Effector CD4-positive, alpha-beta T cell (primary cell): ENCODE data around the gene CD6.

Experiments
- DNase-seq: peaks from one replicate; pipeline ENCODE4 v3.0.0-alpha.2; 2020

CD6 gene

GRCh38 chr11:60935676-60936442 is 35.6 kb upstream of the CD6 start:
- no peak for DNase-seq

DNA sequence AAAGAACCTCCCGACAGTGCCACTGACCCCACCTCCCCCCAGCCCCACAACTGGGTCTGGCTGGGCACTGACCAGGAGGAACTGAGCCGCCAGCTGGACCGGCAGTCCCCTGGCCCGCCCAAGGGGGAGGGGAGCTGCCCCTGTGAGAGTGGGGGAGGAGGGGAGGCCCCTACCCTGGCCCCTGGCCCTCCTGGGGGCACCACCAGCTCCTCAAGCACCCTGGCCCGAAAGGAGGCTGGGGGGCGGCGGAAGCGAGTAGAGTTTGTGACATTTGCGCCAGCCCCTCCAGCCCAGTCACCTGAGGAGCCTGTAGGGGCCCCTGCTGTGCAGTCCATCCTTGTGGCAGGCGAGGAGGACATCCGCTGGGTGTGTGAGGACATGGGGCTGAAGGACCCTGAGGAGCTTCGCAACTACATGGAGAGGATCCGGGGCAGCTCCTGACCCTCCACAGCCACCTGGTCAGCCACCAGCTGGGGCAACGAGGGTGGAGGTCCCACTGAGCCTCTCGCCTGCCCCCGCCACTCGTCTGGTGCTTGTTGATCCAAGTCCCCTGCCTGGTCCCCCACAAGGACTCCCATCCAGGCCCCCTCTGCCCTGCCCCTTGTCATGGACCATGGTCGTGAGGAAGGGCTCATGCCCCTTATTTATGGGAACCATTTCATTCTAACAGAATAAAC is 34.9 kb upstream of the CD6 start:
- no peak for DNase-seq

- DNase-seq: no peak
Observed at GRCh38 chr11:60937144-60937527, 34.3 kb upstream of the CD6 start.

- no peak for DNase-seq
Observed at GRCh38 chr11:60937811-60938210, 33.7 kb upstream of the CD6 start.

DNA sequence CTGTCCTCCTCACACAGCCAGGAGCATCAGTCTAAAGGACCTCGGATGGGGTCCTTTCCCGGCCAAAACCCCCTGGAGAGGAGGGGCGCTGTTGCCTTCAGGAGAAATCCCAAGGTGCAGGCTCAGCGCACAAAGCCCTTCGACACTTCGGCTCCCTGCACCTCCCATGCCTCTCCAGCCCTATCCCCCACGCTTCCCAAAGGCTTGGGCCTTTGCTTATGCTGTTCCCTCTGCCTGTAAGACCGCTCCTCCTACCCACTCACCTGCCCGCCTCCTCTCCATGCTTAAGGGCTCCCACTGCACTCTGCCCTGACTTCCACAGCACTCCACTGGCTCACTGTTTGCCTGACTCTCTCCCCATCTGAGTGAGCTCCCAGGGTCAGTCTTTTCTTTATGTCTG is 33.0 kb upstream of the CD6 start:
- no peak for DNase-seq

GRCh38 chr11:60939301-60939700 is 32.2 kb upstream of the CD6 start:
- no peak for DNase-seq

- no peak for DNase-seq
Observed at GRCh38 chr11:60939855-60940254, 31.6 kb upstream of the CD6 start.

DNA sequence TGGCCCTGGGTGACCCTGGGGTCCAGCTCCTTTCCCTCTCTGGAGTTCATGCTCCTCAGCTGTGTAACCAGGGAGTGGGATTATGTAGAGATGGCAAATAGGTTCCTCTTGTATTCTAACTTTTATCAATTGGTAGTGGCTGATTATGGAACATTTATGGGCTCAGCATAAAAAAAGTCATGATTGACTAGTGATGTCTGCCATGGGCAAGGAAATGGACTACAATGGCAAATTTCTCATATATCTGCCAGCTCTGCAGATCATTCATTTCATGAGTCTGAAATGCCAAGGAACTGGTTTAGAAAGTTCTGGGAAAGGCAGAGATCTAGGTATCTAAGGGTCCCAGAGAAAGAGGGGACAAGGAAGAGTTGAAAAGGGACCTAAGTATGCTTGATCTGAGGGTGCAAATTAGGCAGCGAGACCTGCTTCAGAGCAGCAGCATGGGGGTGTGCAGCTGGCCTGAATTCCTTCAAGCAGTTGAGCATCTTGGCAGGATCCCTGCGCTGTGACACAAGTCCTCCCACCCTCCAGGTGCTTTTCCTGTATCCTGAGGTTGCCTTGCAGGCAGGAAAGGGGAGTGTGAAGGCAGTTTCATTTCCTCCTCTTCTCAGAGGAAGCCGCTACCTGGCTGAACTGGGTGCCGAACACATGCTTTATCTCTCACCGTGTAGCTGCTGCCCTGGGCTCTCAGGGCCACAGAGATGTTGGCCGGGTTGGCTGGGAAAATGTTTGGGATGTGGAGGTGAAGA is 29.9 kb upstream of the CD6 start:
- DNase-seq: no peak

GRCh38 chr11:60942219-60942618 is 29.3 kb upstream of the CD6 start:
- no peak for DNase-seq

GRCh38 chr11:60942970-60943565 is 28.4 kb upstream of the CD6 start:
- no peak for DNase-seq

- no peak for DNase-seq
Observed at GRCh38 chr11:60944490-60945294, 26.8 kb upstream of the CD6 start.

DNA sequence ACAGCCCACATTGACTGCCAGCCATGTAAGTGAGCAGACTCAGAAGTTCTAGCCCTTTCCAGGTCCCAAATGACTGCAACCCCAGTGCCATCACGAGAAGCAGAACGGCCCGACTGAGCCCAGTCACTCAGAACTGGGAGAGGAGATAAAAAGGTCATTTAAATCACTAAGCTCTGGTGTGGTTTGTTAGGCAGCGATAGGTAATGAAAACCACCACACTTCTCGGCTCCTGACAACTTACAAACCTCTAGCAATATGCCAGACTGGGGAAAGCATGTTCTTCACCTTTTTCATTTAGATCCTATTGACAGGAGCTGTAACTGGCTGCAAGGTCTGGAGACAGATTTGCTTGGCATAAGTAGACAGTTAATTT is 26.2 kb upstream of the CD6 start:
- no peak for DNase-seq

DNA sequence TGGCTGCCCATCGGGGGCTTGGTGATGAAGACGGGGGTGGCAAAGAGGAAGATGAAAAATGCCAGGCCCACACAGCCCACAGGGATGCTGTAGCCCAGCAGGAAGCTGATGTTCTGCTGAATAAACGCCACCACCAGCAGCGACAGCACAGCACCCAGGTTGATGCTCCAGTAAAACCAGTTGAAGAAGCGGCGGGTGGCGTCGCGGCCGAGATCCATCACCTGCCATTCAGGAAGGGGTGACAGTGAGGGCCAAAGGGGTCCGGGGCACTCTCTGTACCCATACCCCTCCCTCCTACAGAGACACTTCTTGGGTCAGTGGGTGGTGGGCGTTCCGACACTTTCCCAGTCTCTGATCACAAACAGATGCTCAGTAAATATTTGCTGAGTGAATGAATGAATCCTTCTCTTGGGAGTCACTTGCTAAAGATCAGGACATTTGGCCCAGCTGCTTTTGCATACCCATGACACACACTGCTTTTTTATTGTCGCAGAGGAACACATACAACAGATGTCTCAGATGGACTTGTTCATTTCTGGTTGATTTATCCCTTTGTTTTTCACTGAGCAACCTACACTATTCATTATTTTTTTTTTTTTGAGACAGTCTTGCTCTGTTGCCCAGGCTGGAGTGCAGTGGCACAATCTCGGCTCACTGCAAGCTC is 24.7 kb upstream of the CD6 start:
- no peak for DNase-seq

DNA sequence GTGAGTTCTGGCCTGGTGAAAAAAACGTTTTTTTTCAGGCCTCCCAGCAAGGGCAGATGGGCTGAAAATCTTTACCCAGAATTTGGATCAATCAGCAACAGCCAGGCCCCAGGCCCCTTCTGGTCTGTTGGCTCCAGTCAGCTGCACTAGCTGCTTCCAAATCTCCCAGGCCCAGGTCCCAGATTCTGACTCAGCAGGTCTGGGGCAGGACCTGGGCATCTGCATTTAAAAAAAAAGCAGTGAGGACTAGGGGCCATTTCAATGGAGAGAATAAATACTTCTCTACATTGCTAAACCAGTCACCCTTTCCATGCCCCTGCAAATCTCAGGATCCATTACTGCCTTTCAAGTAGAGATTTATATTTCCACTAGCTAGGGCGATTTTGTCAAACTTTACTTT is 23.8 kb upstream of the CD6 start:
- DNase-seq: no peak

GRCh38 chr11:60948250-60948649 is 23.2 kb upstream of the CD6 start:
- no peak for DNase-seq

DNA sequence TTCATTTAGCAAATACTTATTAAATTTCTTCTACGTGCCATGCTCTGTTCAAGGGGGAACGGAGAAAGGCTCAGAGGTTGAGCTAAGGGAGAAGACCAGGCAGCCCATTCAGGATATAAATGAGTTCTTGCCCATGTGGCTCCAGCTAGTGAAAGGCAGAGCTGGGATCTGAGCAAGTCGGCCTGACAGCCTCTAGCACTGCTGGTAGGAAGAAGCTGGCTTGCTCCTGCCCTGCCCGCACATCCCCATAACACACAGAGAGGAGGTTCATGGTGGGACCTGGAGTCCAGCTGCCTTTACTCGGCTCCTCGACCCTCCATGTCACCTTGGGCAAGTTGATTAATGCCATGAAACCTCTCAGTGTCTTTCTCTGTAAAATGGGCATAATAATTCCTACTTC is 21.5 kb upstream of the CD6 start:
- no peak for DNase-seq

DNA sequence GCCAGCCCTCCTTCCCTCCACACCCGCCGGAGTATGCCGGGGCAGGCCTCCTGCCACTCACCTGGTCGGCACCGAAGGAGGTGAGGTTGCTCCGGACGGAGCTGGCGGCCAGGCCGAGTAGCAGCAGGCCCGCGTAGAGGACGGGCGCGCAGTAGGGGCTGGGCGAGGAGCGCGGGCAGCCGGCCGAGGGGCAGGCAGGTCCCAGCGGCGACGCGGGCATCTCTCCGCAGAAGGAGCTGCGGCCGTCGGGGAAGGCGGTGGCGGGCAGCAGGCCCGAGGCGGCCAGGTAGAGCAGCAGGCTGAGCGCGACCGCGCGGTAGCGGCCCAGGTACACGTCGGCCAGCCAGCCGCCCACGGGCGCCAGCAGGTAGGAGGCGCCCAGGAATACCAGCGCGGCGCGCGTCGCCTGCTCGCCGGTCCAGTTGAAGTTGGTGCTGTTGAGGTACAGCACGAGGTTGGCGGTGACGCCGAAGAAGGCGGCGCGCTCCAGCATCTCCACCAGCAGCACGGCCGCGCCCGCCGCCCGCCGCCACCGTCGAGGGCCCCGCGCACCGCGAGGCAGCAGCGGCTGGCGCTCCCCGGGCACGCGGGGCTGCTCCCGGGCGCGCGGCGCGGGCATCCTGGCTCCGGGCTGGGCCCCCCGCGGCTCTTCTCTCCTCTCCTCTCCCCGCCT is 20.4 kb upstream of the CD6 start:
- DNase-seq: no peak

DNA sequence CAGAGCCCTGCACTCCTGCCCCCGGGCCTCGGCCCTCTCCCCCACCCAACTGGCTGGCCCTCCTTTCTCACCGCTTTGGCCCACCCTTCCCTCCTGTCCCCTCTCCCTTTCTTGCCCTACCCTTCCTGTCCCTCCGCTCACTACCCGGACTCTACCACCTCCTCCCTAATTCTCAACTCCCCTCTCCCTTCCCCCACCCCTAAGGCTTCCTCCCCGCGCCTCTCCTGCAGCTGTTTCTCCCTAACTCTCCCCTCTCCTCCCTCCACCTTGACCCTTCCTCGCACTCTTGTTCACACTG is 19.9 kb upstream of the CD6 start:
- no peak for DNase-seq

- no peak for DNase-seq
Observed at GRCh38 chr11:60951904-60952741, 19.4 kb upstream of the CD6 start, which contains the start of gene SLC15A3. SLC15A3 (minus strand) TSS chr11:60952176; CDS start chr11:60951551, 625 bp downstream.

- DNase-seq: no peak
Observed at GRCh38 chr11:60952742-60953170, 18.7 kb upstream of the CD6 start.

DNA sequence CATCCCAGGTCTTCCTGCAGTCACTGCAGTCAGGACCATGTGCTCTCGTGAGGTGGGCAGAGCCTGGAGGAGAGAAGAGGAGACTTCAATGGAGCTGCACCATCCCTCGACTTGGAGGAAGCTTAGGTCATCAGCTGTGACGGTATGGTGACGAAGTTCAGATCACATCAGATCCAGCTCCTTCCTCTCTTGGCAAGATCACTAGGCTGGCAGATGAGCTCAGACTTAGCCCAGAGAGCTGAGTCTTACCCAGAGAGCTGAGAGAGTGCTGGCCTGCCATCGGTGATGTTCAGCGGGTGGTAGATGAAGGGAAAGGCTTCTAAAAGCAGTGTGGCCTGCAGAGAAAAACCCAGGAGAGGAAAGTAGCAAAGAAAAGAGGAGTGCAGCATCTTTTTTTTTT is 17.7 kb upstream of the CD6 start:
- no peak for DNase-seq
